Measurements from ENCODE around the gene ZNF611.

- TF ChIP-seq TAF1 (IDR thresholded peaks at IDR 0.05; ENCODE audit: low read depth) (no peak), CEBPB (IDR thresholded peaks at IDR 0.05) (no peak), YY1 (IDR thresholded peaks at IDR 0.05; ENCODE audit: low read depth) (no peak), CREB1 (IDR thresholded peaks at IDR 0.05; ENCODE audit: low read depth) (no peak), RAD21 (IDR thresholded peaks at IDR 0.05; ENCODE audit: low read depth) (no peak), FOXM1 (IDR thresholded peaks at IDR 0.05; ENCODE audit: borderline replicate concordance, low read depth) (no peak), USF1 (IDR thresholded peaks at IDR 0.05) (no peak), NFIC (IDR thresholded peaks at IDR 0.05) (no peak), EGR1 (IDR thresholded peaks at IDR 0.05) (no peak), EP300 (IDR thresholded peaks at IDR 0.05; ENCODE audit: borderline replicate concordance) (no peak)
These were observed 12.5 kb downstream of the ZNF611 start for GRCh38 chr19:52722062-52723003.

All from Ishikawa (cell line).